Endothelial cell of umbilical vein (primary cell): ENCODE results near the gene SKOR2. TPM values are rescaled to one million over a fixed set of nuclear protein-coding genes. Genes with fewer than 3 reads are reported as not detected.
A peak's percentile ranks its signal among the peaks of the same experiment; 100 is the strongest.

Experiments
- BruUV-seq: library from RNA; stranded (reverse); fragments of 400-500 nt; replicated peaks from 2 replicates; lab custom pipeline; 2021; lab: Mats Ljungman, UMichigan
- CTCF ChIA-PET: fragments of 300-600, 350-600 bp; sonication (Branson Sonifier 250); formaldehyde crosslinking; loops from one replicate; lab custom pipeline; 2021; ENCODE audit warnings: antibody characterized with exemption, inconsistent platforms; lab: Charles Lee
- POLR2A ChIA-PET: fragments of 300-600, 350-600 bp; sonication (Branson Sonifier 250); formaldehyde crosslinking; loops from one replicate; lab custom pipeline; 2021; ENCODE audit warnings: antibody characterized with exemption, inconsistent platforms; lab: Charles Lee
- DNase-seq: peaks from one replicate; pipeline ENCODE4 v3.0.0-alpha.2; 2011; ENCODE audit warnings: low read depth, low spot score
- FAIRE-seq: peaks from 2 replicates; lab custom pipeline; 2011; peaks lifted over from hg19 to GRCh38; lab: Jason Lieb, UNC
- H2AFZ ChIP-seq: 2 replicates; pipeline ENCODE4 v1.6.0; 2012; ENCODE audit warnings: low read depth, low read length, control low read depth, inconsistent platforms
- H3K27ac ChIP-seq: 2 replicates; pipeline ENCODE4 v1.5.1; 2011; ENCODE audit warnings: low read depth, mild to moderate bottlenecking, control low read depth, low read length, moderate library complexity; ENCODE audit not compliant: insufficient read depth
- H3K27me3 ChIP-seq, 2 experiments: 2 replicates each; pipeline versions ENCODE4 v1.6.0 to v1.6.1; 2011; ENCODE audit warnings: low read length in 2 of 2, mixed read lengths in 1 of 2; ENCODE audit not compliant: control insufficient read depth in 2 of 2, insufficient read depth in 2 of 2
- H3K36me3 ChIP-seq, 2 experiments: 2 replicates in 1 of 2; 3 replicates in 1 of 2; pipeline ENCODE4 v1.5.1; 2011; ENCODE audit warnings: low read length in 2 of 2, mild to moderate bottlenecking in 1 of 2, moderate library complexity in 1 of 2; ENCODE audit not compliant: control insufficient read depth in 2 of 2, insufficient read depth in 2 of 2; ENCODE audit errors: extremely low read depth in 1 of 2
- H3K4me1 ChIP-seq: 3 replicates; pipeline ENCODE4 v1.5.1; 2011; ENCODE audit warnings: mild to moderate bottlenecking, low read length; ENCODE audit not compliant: control insufficient read depth, insufficient read depth; ENCODE audit errors: extremely low read depth
- H3K4me2 ChIP-seq: 2 replicates; pipeline ENCODE4 v1.6.1; 2011; ENCODE audit warnings: low read length, control low read depth, mixed read lengths; ENCODE audit not compliant: insufficient read depth
- H3K4me3 ChIP-seq, 3 experiments: fragments of 200-600 bp in 1 of 3; sonication (generic), shearing (Covaris generic) in 1 of 3; replicated peaks in 1 of 3; 2 replicates each; pipeline ENCODE4 v1.5.1; 2011 to 2016; ENCODE audit warnings: control low read depth in 3 of 3, low read length in 3 of 3, mild to moderate bottlenecking in 2 of 3, inconsistent platforms in 1 of 3, low read depth in 1 of 3, moderate library complexity in 1 of 3; ENCODE audit not compliant: insufficient read depth in 1 of 3
- H3K79me2 ChIP-seq: 2 replicates; pipeline ENCODE4 v1.6.0; 2012; ENCODE audit warnings: low read length, inconsistent platforms; ENCODE audit not compliant: control insufficient read depth, insufficient read depth
- H3K9ac ChIP-seq: replicated peaks from 2 replicates; pipeline ENCODE3; 2011; ENCODE audit warnings: low read length, control low read depth; ENCODE audit not compliant: insufficient read depth; ENCODE audit errors: extremely low read depth
- H3K9me1 ChIP-seq: replicated peaks from 3 replicates; pipeline ENCODE4 v1.6.0; 2011; ENCODE audit warnings: mild to moderate bottlenecking, low read length; ENCODE audit not compliant: control insufficient read depth, insufficient read depth; ENCODE audit errors: extremely low read depth
- H3K9me3 ChIP-seq: replicated peaks from 2 replicates; pipeline ENCODE4 v1.5.1; 2012; ENCODE audit warnings: low read length, inconsistent platforms; ENCODE audit not compliant: control insufficient read depth, insufficient read depth
- H4K20me1 ChIP-seq: replicated peaks from 2 replicates; pipeline ENCODE3; 2011; ENCODE audit warnings: mild to moderate bottlenecking, low read length; ENCODE audit not compliant: control insufficient read depth, insufficient read depth; ENCODE audit errors: extremely low read depth
- EZH2 ChIP-seq: IDR thresholded peaks from 2 replicates; pipeline ENCODE4 v1.6.1; 2012; ENCODE audit warnings: borderline replicate concordance, low read depth, mild to moderate bottlenecking, moderate library complexity, low read length, inconsistent platforms; ENCODE audit not compliant: severe bottlenecking
- FOS ChIP-seq: IDR thresholded peaks from 2 replicates; pipeline ENCODE4 v1.6.1; 2011; ENCODE audit warnings: mild to moderate bottlenecking, low read length, moderate library complexity, borderline replicate concordance; ENCODE audit not compliant: insufficient read depth
- GATA2 ChIP-seq: IDR thresholded peaks from 2 replicates; pipeline ENCODE4 v1.7.0; 2011; ENCODE audit warnings: low read depth, mild to moderate bottlenecking, moderate library complexity, mixed read lengths, low read length; ENCODE audit not compliant: insufficient read length, insufficient read depth
- JUN ChIP-seq: IDR thresholded peaks from 2 replicates; pipeline ENCODE4 v1.6.1; 2011; ENCODE audit warnings: borderline replicate concordance, low read depth; ENCODE audit not compliant: insufficient read length, insufficient read depth
- MYC ChIP-seq: IDR thresholded peaks from one replicate; pipeline ENCODE4 v1.6.1; 2011; ENCODE audit warnings: mild to moderate bottlenecking, low read depth, low read length
- POLR2A ChIP-seq: IDR thresholded peaks from 2 replicates; pipeline ENCODE4 v1.6.1; 2012; ENCODE audit warnings: low read depth, mild to moderate bottlenecking, control low read depth, low read length
- POLR2AphosphoS5 ChIP-seq: IDR thresholded peaks from 2 replicates; pipeline ENCODE4 v1.6.1; 2012; ENCODE audit warnings: low read depth, mild to moderate bottlenecking, control low read depth, low read length, moderate library complexity; ENCODE audit not compliant: insufficient read depth
- dilution Hi-C: fragments of 300-500 bp; cut with MboI; formaldehyde crosslinking; loops from one replicate; pipeline ENCODE4 v1.15.0; 2019; ENCODE audit warnings: low sequenced_read_pairs; ENCODE audit not compliant: extremely low pct_ligation_motif_present
- intact Hi-C: fragments of 100-400 bp; cut with micrococcal nuclease; formaldehyde crosslinking; loops from one replicate; pipeline ENCODE4 v1.10.0; 2022
- polyA plus RNA-seq, 4 experiments: library from polyadenylated mRNA; depleted of rRNA in 3 of 4; stranded (reverse) in 3 of 4; unstranded in 1 of 4; fragments of >200 nt; gene quantifications; 2 replicates each; pipeline versions ENCODE4 v1.2.1 to v1.2.3, GENCODE V29; 2011 to 2012; ENCODE audit warnings: missing spikeins in 1 of 4
- total RNA-seq: library from RNA; stranded (reverse); gene quantifications from 2 replicates; pipeline ENCODE4 v1.2.3, GENCODE V29; 2021
- TF ChIP-seq, protein P1 (sequence below): IDR thresholded peaks from 2 replicates; pipeline ENCODE4 v1.6.1; 2011; ENCODE audit not compliant: insufficient read depth, insufficient read length
- TF ChIP-seq, protein P2 (sequence below), 2 donors: IDR thresholded peaks; 1 replicate in 1 of 2; 2 replicates in 1 of 2; pipeline ENCODE4 v1.5.1; 2011; ENCODE audit warnings: low read length in 2 of 2, mild to moderate bottlenecking in 2 of 2, moderate library complexity in 2 of 2, control low read depth in 1 of 2, inconsistent platforms in 1 of 2, low read depth in 1 of 2; ENCODE audit not compliant: insufficient read depth in 1 of 2; ENCODE audit errors: extremely low read depth in 1 of 2

Gene SKOR2
- total and polyA plus RNA-seq, 2 donors (not counting 3 experiments of a cell fraction or from before 2014, with no cell fraction given), result not detected

DNA sequence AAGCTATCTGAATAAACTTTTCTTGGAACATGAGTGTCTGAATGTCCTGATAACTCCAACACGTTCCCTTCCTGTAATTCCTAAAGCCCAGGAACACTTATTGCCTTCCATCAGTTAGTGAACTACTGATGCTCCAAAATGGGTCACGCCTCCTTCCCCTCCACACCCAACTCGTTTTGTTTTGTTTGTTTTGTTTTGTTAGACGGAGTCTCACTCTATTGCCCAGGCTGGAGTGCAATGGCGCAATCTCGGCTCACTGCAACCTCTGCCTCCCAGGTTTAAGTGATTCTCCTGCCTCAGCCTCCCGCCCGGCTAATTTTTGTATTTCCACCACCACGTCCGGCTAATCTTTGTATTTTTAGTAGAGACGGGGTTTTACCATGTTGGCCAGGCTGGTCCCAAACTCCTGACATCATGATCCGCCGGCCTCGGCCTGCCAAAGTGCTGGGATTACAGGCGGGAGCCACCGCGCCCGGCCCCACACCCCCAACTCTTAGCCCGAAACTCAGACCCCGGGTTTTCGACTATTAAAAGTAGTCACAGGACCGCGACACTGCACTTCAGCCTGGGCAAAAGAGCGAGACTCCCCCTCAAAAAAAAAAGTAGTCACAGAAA lies 76.1 kb downstream of the SKOR2 start:
- TF ChIP-seq MYC, result no peak
- no peak for TF ChIP-seq FOS
- TF ChIP-seq, protein P1, sequence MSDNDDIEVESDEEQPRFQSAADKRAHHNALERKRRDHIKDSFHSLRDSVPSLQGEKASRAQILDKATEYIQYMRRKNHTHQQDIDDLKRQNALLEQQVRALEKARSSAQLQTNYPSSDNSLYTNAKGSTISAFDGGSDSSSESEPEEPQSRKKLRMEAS, result no peak
- TF ChIP-seq POLR2AphosphoS5, result no peak
- no peak for TF ChIP-seq GATA2
- TF ChIP-seq, protein P2, sequence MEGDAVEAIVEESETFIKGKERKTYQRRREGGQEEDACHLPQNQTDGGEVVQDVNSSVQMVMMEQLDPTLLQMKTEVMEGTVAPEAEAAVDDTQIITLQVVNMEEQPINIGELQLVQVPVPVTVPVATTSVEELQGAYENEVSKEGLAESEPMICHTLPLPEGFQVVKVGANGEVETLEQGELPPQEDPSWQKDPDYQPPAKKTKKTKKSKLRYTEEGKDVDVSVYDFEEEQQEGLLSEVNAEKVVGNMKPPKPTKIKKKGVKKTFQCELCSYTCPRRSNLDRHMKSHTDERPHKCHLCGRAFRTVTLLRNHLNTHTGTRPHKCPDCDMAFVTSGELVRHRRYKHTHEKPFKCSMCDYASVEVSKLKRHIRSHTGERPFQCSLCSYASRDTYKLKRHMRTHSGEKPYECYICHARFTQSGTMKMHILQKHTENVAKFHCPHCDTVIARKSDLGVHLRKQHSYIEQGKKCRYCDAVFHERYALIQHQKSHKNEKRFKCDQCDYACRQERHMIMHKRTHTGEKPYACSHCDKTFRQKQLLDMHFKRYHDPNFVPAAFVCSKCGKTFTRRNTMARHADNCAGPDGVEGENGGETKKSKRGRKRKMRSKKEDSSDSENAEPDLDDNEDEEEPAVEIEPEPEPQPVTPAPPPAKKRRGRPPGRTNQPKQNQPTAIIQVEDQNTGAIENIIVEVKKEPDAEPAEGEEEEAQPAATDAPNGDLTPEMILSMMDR (IDR thresholded peaks at IDR 0.05; ENCODE audit: extremely low read depth in 1 of 2, insufficient read depth in 1 of 2, low read depth in 1 of 2, low read length in 2 of 2), result no peak
- TF ChIP-seq JUN, result no peak
- no peak for TF ChIP-seq EZH2
- TF ChIP-seq POLR2A, result no peak
- Histone ChIP-seq H3K9me3 (no peaks in the 10 kb centered on the region), H3K79me2 (peaks cover 56% of the 10 kb centered on the region), H3K27me3 (peaks cover 0 to 3% of the 10 kb centered on the region in 2 experiments), H3K9me1 (peaks cover 4% of the 10 kb centered on the region), H3K4me2 (peak overlapping the region; percentile 96), H3K36me3 (no peaks in the 10 kb centered on the region), H3K4me3 (peak overlapping the region; percentile 95 to 97 (median 95)), H3K4me1 (peaks cover 17% of the 10 kb centered on the region), H2AFZ (peak overlapping the region; percentile 95), H3K27ac (peak overlapping the region; percentile 64), H4K20me1 (peaks cover 3% of the 10 kb centered on the region), H3K9ac (peak overlapping the region; percentile 90)
- POLR2A ChIA-PET, result no interaction called here
- FAIRE-seq (peak; percentile 35), DNase-seq (peak; percentile 27)
- CTCF ChIA-PET, result no interaction called here
- dilution Hi-C loops (no loop called here), intact Hi-C loops (no loop called here)
- BruUV-seq, result TSS peak; percentile 31
